ENCODE measurements around the gene OR8D2. TPM values are rescaled to one million over a fixed set of nuclear protein-coding genes. Genes with fewer than 3 reads are reported as not detected.

Gene OR8D2, protein sequence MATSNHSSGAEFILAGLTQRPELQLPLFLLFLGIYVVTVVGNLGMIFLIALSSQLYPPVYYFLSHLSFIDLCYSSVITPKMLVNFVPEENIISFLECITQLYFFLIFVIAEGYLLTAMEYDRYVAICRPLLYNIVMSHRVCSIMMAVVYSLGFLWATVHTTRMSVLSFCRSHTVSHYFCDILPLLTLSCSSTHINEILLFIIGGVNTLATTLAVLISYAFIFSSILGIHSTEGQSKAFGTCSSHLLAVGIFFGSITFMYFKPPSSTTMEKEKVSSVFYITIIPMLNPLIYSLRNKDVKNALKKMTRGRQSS
- not detected for total RNA-seq
- not detected for polyA plus RNA-seq
- long read RNA-seq, donor 1: 0 reads
- long read RNA-seq, donor 2: 0 reads

DNA sequence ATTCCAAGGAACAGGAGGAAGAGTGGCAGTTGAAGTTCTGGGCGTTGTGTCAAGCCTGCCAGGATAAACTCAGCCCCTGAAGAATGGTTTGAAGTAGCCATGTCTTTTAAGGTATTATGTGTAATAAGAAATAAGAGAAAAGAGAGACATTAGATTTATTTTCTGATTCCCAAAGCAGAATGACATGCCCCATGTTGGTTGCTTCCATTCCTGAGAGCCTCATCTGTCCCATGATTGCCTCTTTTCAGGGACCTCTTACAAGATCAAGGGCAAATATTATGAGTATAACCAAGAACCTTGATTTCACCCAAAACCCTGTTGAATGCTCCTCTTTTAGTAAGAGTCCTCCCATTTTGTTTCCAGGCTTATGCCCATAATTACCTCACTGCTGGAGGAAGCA, at the start of gene OR8D2:
Gene OR8D2 (minus strand): TSS at position 101 of the 400 bp plus-strand sequence. CDS start 0 bp downstream, at position 101.
- no peak within 1 kb of the TSS for H3K4me3 ChIP-seq
- no peaks in the 10 kb centered on the region for H3K9me3 ChIP-seq
- TF ChIP-seq, protein P1, sequence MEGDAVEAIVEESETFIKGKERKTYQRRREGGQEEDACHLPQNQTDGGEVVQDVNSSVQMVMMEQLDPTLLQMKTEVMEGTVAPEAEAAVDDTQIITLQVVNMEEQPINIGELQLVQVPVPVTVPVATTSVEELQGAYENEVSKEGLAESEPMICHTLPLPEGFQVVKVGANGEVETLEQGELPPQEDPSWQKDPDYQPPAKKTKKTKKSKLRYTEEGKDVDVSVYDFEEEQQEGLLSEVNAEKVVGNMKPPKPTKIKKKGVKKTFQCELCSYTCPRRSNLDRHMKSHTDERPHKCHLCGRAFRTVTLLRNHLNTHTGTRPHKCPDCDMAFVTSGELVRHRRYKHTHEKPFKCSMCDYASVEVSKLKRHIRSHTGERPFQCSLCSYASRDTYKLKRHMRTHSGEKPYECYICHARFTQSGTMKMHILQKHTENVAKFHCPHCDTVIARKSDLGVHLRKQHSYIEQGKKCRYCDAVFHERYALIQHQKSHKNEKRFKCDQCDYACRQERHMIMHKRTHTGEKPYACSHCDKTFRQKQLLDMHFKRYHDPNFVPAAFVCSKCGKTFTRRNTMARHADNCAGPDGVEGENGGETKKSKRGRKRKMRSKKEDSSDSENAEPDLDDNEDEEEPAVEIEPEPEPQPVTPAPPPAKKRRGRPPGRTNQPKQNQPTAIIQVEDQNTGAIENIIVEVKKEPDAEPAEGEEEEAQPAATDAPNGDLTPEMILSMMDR (IDR thresholded peaks at IDR 0.05): no peak
- intact Hi-C loops (cut with DNase I): no loop called here
- DNase-seq (no peak), ATAC-seq (no peak)
- no peaks in the 10 kb centered on the region for H3K27me3 ChIP-seq (ENCODE audit: insufficient read depth in 3 of 3, low read length in 2 of 3)
- no peaks in the 10 kb centered on the region for H3K4me1 ChIP-seq
- no peaks in the 10 kb centered on the region for H3K36me3 ChIP-seq (ENCODE audit: insufficient read depth in 1 of 2, low read depth in 1 of 2)
- WGBS, 3 donors: 63 to 71% (median 70%) methylated on average over 1 of the region's 1 CpG
- no peak within 1 kb of the TSS for H3K27ac ChIP-seq

DNA sequence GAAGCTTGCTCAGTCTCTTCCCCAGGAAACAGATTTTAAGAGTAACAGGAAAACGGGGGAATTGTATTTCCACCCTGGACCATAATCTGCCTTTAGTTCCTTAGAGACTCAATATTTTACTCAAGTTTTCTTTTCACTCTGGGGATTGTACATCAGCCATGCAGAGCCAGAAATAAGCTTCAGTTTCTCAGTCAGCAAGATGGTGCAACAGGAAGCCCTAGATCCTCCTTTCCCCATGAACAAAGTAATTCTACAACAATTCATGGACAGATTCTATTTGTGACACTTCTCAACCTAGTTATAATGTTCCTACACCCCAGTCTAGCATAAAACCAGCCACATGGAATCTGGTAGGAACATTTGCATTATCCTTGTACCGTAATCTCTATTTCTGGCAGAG, 39.6 kb upstream of the OR8D2 start:
- Histone ChIP-seq H3K36me3 (ENCODE audit: insufficient read depth in 1 of 2, low read depth in 1 of 2) (no peaks in the 10 kb centered on the region), H3K27me3 (ENCODE audit: insufficient read depth in 3 of 3, low read length in 2 of 3) (no peaks in the 10 kb centered on the region), H3K27ac (no peak overlapping the region), H3K4me1 (no peaks in the 10 kb centered on the region), H3K4me3 (no peak overlapping the region), H3K9me3 (no peaks in the 10 kb centered on the region)
- TF ChIP-seq, protein P1 (IDR thresholded peaks at IDR 0.05): no peak
- 22 to 28% (median 23%) methylated on average over 2 of the region's 2 CpGs for WGBS, 3 donors
- intact Hi-C loops (cut with DNase I): no loop called here
- DNase-seq (no peak), ATAC-seq (no peak)

DNA sequence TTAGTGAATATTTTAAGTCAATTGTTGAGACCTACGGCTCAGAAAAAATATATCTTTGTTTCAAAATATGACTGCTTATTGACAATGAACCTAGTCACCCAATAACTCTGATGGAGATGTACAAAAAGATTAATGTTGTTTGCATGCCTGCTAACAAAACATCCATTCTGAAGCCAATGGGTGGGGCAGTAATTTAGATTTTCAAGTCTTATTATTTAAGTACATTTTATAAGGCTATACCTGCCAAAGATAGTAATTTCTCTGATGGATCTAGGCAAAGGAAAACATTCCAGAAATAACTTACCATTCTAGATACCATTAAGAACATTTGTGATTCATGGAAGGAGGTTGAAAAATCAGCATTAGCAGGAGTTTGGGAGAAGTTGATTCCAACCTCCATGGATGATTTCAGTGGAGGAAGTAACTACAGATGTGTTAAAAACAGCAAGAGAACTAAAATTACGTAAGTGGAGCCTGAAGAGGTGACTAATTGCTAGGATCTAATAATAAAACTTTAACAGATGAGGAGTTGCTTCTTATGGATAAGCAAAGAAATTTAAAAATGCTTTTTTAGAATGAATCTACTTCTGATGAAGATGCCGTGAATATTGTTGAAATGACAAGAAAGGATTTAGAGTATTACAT, 26.4 kb upstream of the OR8D2 start:
- Histone ChIP-seq H3K27me3 (ENCODE audit: insufficient read depth in 3 of 3, low read length in 2 of 3) (no peaks in the 10 kb centered on the region), H3K4me1 (no peaks in the 10 kb centered on the region), H3K9me3 (peaks cover 12% of the 10 kb centered on the region), H3K4me3 (no peak overlapping the region), H3K36me3 (ENCODE audit: insufficient read depth in 1 of 2, low read depth in 1 of 2) (no peaks in the 10 kb centered on the region), H3K27ac (no peak overlapping the region)
- TF ChIP-seq, protein P1 (IDR thresholded peaks at IDR 0.05): no peak
- ATAC-seq: no peak
- DNase-seq: no peak
- WGBS, 3 donors: 24 to 50% (median 39%) methylated on average over 3 of the region's 3 CpGs
- intact Hi-C loops (cut with DNase I): no loop called here

DNA sequence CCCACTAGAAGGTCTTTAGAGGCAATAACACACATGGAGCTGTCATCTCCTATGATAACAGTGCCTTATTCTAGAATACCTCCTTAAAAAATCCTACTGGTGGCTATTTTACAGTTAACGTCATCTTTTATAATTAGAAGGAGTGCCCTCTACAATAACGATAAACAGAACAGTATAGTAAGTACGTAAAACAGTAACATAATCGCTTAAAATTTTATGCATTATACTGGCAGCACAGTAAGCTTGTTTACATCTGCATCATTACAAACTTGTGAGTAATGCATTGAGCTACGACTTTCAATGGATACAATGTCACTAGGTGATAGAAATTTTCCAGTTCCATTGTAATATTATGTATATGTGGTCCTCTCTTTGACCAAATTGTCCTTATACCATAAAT, 24.3 kb upstream of the OR8D2 start:
- DNase-seq (no peak), ATAC-seq (no peak)
- intact Hi-C loops (cut with DNase I): no loop called here
- no peak overlapping the region for H3K4me3 ChIP-seq
- TF ChIP-seq, protein P1 (IDR thresholded peaks at IDR 0.05): no peak
- H3K9me3 ChIP-seq: peaks cover 8% of the 10 kb centered on the region
- H3K4me1 ChIP-seq: no peaks in the 10 kb centered on the region
- no peak overlapping the region for H3K27ac ChIP-seq
- 80 to 85% (median 85%) methylated on average over 5 of the region's 5 CpGs for WGBS, 3 donors
- H3K27me3 ChIP-seq (ENCODE audit: insufficient read depth in 3 of 3, low read length in 2 of 3): no peaks in the 10 kb centered on the region
- H3K36me3 ChIP-seq (ENCODE audit: insufficient read depth in 1 of 2, low read depth in 1 of 2): no peaks in the 10 kb centered on the region

Measured in psoas muscle (tissue), 8 donors.